IMR-90 (cell line): Measurements from ENCODE around the gene MCTP2.

ENCODE experiments used
- CEBPB ChIP-seq: IDR thresholded peaks from 2 replicates; pipeline ENCODE4 v1.6.1; 2012; ENCODE audit warnings: low read depth, low read length, improper control_type of control experiment
- CTCF ChIP-seq: conservative IDR thresholded peaks from 2 replicates; pipeline ENCODE4 v1.5.1; 2012; ENCODE audit warnings: mild to moderate bottlenecking, low read depth, low read length, improper control_type of control experiment
- FOS ChIP-seq: fragments of 150-350 bp; IDR thresholded peaks from 2 replicates; pipeline ENCODE4 v1.6.1; 2016; ENCODE audit warnings: low read depth, low read length
- MAZ ChIP-seq: IDR thresholded peaks from 2 replicates; pipeline ENCODE4 v1.6.1; 2012; ENCODE audit warnings: low read depth, mild to moderate bottlenecking, low read length, improper control_type of control experiment, moderate library complexity, borderline replicate concordance
- MXI1 ChIP-seq: IDR thresholded peaks from 2 replicates; pipeline ENCODE4 v1.6.1; 2012; ENCODE audit warnings: low read depth, mild to moderate bottlenecking, low read length, moderate library complexity, borderline replicate concordance
- POLR2A ChIP-seq: IDR thresholded peaks from 2 replicates; pipeline ENCODE4 v1.6.1; 2012; ENCODE audit warnings: mild to moderate bottlenecking, low read depth, low read length
- RAD21 ChIP-seq: IDR thresholded peaks from 2 replicates; pipeline ENCODE4 v1.6.1; 2012; ENCODE audit warnings: low read length, improper control_type of control experiment
- RCOR1 ChIP-seq: IDR thresholded peaks from 2 replicates; pipeline ENCODE4 v1.6.1; 2012; ENCODE audit warnings: mild to moderate bottlenecking, low read length, improper control_type of control experiment; ENCODE audit not compliant: insufficient replicate concordance
- RFX5 ChIP-seq: IDR thresholded peaks from 2 replicates; pipeline ENCODE4 v1.8.0; 2012; ENCODE audit warnings: low read depth, mild to moderate bottlenecking, low read length, moderate library complexity
- SMC3 ChIP-seq: fragments of 150-350 bp; IDR thresholded peaks from 2 replicates; pipeline ENCODE4 v1.6.1; 2016; ENCODE audit warnings: low read depth, mild to moderate bottlenecking, antibody characterized with exemption, low read length, moderate library complexity

GRCh38 chr15:94273826-94274225, 42.5 kb downstream of the MCTP2 start:
- TF ChIP-seq FOS (no peak), CTCF (no peak), RAD21 (no peak), SMC3 (no peak), RCOR1 (no peak), POLR2A (no peak), CEBPB (no peak), RFX5 (no peak), MXI1 (no peak), MAZ (no peak)
